Embryonic facial prominence (tissue), 1 donor: ENCODE measurements around the gene TNFRSF25.

Experiments
- DNase-seq: peaks from one replicate; pipeline ENCODE4 v3.0.0-alpha.2; 2016; ENCODE audit errors: extremely low spot score

TNFRSF25 gene

DNA sequence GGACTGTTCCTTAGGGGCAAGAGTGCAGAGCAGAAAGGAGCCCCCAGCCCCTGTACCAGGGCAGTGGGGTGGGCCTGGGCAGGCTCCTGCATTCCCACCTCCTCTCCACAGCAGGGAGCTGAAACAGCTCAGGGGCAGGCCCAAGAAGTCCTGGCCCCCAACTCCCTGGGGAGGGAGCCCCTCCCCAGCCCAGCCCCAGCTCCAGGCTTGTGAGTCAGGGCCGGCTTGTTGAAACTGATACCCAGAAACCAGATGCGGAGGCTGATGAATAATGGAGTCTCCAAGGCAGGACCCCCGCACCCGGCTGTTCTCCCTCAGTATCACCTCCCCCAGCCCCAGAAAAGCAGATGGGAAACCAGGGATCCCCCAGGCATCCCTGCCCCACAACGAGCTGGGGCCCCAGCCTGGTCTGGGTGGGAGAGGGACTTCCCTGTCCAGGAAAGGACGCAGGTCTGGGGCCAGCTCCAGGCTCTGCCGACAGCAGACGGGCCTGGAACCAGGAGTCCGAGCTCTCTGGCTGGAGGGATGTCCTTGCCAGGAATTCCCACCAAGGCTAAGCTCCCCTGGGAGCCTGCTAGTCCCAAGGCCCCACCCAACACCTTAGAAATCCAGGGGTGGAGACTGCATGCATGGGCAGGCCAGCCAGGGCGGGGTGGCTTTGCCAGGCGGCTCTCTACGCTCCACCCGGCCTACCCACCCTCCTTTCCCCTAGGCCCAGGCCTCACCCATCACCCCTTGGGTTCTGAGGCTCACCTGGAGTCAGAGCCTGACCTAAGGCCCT is 22.8 kb upstream of the TNFRSF25 start:
- DNase-seq, result no peak

- no peak for DNase-seq
Observed at GRCh38 chr1:6487804-6488484, 22.0 kb upstream of the TNFRSF25 start.

- peak; percentile 67 for DNase-seq
Observed at GRCh38 chr1:6486433-6487011, 20.5 kb upstream of the TNFRSF25 start.

DNA sequence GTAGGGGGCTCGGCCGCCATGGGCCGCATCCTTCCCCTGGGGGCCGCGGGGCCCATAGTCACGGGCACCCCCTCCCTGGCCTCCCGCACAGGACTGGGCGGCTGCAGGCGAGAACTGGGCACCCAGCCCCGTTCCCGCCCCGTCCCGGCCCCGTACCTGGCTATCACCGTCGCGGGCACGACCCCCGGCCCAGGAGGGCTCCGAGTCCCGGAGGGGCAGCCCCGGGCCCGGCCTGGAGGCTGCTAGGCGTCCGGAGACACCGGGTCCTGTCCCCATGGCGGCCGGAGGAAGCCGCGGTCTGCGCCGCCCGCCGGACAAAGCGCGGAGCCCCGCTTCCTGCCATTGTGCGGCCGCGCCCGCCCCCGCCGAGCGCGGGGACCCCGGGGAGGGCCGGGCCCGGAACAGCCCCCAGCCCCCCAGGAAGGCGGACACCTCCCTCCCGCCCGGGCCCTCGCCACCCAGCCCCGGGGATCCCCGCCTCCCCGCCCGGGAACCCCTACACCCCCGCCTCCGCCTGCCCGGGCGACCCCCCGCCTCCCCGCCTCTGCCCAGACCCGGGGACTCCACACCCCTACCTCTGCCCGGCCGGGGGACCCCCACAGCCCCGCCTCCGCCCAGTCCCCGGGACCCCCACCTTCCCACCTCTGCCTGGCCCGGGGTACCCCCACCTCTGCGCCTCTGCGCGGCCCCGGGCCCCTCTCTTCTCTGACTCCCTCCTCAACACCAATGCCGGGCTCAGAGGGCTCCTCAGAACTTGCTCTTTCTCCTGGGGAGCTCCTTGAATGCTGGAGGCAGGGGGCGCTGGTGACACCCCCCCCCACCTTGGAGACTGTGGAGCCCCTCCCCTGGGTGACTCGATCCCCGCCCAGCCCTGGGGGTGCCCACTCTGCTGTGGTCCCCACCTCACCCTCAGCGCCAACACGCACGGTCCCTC is 19.5 kb upstream of the TNFRSF25 start:
- DNase-seq, result no peak

DNA sequence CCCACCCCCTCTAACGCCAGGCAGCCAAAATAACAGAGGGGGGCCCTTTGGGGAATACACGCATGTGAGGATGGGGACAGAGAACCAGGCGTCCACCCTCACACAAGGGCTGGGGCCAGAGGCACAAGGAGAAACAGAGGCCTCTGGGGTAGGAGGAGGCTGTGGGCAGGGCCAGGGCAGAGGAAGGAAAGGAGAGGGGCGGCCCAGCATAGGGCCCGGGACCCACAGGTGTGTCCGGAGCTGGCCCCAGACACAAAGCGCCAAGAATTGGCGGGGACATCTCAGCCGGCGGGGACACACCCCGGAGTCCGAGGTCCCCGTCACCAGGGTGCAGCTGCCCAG is 18.8 kb upstream of the TNFRSF25 start:
- no peak for DNase-seq

GRCh38 chr1:6483761-6484117 is 17.8 kb upstream of the TNFRSF25 start:
- DNase-seq, result no peak

- no peak for DNase-seq
Observed at GRCh38 chr1:6483017-6483760, 17.2 kb upstream of the TNFRSF25 start.

GRCh38 chr1:6481820-6482219 is 15.8 kb upstream of the TNFRSF25 start:
- DNase-seq, result no peak

DNA sequence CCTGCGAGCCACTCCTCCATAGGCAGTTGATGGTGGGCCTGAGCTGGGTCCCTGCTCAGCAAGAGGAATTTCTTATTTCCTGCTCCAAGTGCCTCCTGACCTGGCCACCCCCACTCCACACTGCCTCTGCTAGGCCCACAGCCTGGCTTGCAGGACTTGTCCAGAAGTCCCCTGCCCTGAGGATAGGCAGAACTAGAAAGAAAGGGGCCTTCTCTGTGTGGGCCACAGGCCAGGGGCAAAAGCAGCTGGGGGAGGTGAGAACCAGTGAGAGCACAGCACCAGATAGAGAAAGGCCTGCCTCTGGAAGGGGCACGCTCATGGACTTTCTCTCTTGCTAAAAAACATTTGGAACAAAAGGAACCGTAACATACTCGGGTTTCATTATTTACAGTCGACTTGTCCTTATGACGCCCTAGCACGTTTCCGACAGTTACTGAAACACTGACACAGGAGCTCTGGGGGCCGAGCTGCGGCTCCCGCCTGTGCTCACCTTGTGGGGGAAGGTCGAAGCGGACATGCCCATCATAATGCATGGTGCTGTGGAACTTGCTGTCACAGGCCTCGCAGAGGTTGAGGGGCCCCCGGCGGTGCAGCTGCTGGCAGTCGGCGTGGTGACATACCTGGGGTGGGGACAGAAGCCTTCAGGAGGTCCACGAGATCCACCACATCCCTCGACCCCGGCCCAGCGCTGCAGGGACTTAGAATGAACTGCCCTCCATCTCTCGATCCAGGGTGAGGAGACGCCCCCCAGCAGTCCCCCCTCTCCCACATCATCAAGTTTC is 11.3 kb upstream of the TNFRSF25 start:
- no peak for DNase-seq

DNA sequence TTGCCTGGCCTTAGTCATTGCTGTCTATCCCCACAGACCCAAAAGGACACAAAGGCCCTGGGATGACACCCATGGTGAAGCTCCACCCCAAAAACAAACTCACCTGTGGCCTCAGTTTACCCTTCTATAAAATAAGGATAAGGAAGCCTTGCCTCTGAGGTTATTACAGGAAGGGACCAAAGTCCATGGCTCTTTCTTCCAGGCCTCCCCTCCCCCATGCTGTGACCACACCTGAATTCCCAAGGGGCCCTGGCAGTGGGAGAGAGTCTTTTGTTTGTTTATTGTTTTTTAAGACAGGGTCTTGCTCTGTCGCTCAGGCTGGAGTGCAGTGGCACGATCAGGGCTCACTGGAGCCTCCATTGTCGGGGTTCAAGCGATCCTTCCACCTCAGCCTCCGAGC is 10.5 kb upstream of the TNFRSF25 start:
- DNase-seq, result no peak

- DNase-seq, result no peak
Observed at GRCh38 chr1:6475381-6476133, 9.6 kb upstream of the TNFRSF25 start.

- DNase-seq, result no peak
Observed at GRCh38 chr1:6474815-6475282, 8.9 kb upstream of the TNFRSF25 start.

DNA sequence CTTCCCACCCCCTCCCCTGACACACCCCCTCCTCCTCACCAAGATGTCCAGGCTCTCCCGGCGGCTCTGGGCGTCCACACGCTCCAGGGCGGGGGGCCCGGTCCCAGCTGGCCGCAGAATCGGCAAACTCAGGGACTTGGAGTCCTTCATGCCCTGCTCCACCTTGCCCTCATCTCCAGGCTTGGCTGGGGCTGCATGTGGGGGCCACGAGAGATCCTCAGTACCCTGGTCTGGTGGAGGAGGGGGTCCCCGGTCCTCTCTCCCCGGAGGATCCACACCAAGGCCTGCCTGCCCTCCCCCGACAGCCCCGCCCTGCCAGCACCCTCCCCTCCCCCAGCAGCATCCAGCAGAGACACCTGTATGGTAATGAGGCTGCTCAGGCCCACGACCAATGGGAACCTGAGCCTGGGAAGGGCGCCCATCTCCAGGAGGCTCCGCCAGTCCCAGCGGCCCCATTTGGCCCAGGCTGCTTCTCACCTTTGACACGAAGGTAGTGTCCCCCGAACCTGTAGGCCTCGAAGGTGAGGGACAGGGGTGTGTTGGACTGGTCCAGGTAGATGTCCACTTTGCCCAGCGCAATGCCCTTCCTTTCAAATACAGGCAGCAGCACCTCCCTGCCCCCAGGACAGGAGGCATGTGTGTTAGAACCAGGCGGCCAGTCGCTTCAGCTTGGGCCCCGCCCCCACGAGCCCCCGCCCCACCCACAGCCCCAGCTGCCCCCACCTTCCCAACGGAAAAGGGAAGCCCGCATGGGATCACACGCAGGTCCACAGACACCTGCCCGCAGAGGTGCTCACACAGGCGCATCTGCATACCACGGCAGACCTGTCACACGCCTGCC is 8.2 kb upstream of the TNFRSF25 start:
- DNase-seq, result no peak

GRCh38 chr1:6473156-6473555 is 7.2 kb upstream of the TNFRSF25 start:
- no peak for DNase-seq

GRCh38 chr1:6472391-6472790 is 6.4 kb upstream of the TNFRSF25 start:
- no peak for DNase-seq

- DNase-seq, result no peak
Observed at GRCh38 chr1:6471970-6472368, 6.0 kb upstream of the TNFRSF25 start.

GRCh38 chr1:6471086-6471969 is 5.4 kb upstream of the TNFRSF25 start:
- no peak for DNase-seq
